ENCODE measurements around the gene DDX27. TPM values are rescaled to one million over a fixed set of nuclear protein-coding genes. Genes with fewer than 3 reads are reported as not detected.

The DDX27 gene
- total RNA-seq, 1 donor from 2014 or later = 31.2 TPM

- DNase-seq (ENCODE audit: low spot score) = no peak
- no peak for ATAC-seq
- intact Hi-C loops (cut with DNase I) = no loop called here
These were observed 18.3 kb downstream of the DDX27 start for GRCh38 chr20:49237531-49237930.

- DNase-seq (ENCODE audit: low spot score) = no peak
These were observed 26.9 kb downstream of the DDX27 start for GRCh38 chr20:49245921-49246740.

GRCh38 chr20:49247169-49247723 is 28.0 kb downstream of the DDX27 start:
- intact Hi-C loops (cut with DNase I) = no loop called here
- DNase-seq (ENCODE audit: low spot score) = no peak
- ATAC-seq = no peak

More at GRCh38 chr20:49245921-49246740, 26.9 kb downstream of the DDX27 start:
- peak; percentile 75 for ATAC-seq
- intact Hi-C loops (cut with DNase I) = no loop called here

GRCh38 chr20:49247792-49248191 is 28.6 kb downstream of the DDX27 start:
- intact Hi-C loops (cut with DNase I) = no loop called here
- no peak for DNase-seq (ENCODE audit: low spot score)
- ATAC-seq = no peak

GRCh38 chr20:49248301-49248700 is 29.1 kb downstream of the DDX27 start:
- ATAC-seq = peak; percentile 6
- intact Hi-C loops (cut with DNase I) = no loop called here
- no peak for DNase-seq (ENCODE audit: low spot score)

- DNase-seq (ENCODE audit: low spot score) (no peak), ATAC-seq (no peak)
- intact Hi-C loops (cut with DNase I) = no loop called here
These were observed 29.9 kb downstream of the DDX27 start for GRCh38 chr20:49248879-49249665.

GRCh38 chr20:49252556-49253350 is 33.5 kb downstream of the DDX27 start:
- no peak for ATAC-seq
- DNase-seq (ENCODE audit: low spot score) = no peak
- intact Hi-C loops (cut with DNase I) = no loop called here

GRCh38 chr20:49256261-49256660 is 37.0 kb downstream of the DDX27 start:
- ATAC-seq (no peak), DNase-seq (ENCODE audit: low spot score) (no peak)
- intact Hi-C loops (cut with DNase I) = no loop called here

GRCh38 chr20:49259284-49259683 is 40.1 kb downstream of the DDX27 start:
- intact Hi-C loops (cut with DNase I) = no loop called here
- DNase-seq (ENCODE audit: low spot score) (no peak), ATAC-seq (no peak)

GRCh38 chr20:49259799-49260198 is 40.6 kb downstream of the DDX27 start:
- DNase-seq (ENCODE audit: low spot score) (no peak), ATAC-seq (no peak)
- intact Hi-C loops (cut with DNase I) = no loop called here

- DNase-seq (ENCODE audit: low spot score) (no peak), ATAC-seq (no peak)
- intact Hi-C loops (cut with DNase I) = no loop called here
These were observed 41.0 kb downstream of the DDX27 start for GRCh38 chr20:49260218-49260617.

- intact Hi-C loops (cut with DNase I) = no loop called here
- no peak for ATAC-seq
These were observed 42.0 kb downstream of the DDX27 start for GRCh38 chr20:49261173-49261572.

GRCh38 chr20:49262444-49262843 is 43.2 kb downstream of the DDX27 start:
- DNase-seq (ENCODE audit: low spot score) = no peak
- intact Hi-C loops (cut with DNase I) = no loop called here
- no peak for ATAC-seq

More at GRCh38 chr20:49261173-49261572, 42.0 kb downstream of the DDX27 start:
- DNase-seq (ENCODE audit: low spot score) = no peak

GRCh38 chr20:49267327-49267726 is 48.1 kb downstream of the DDX27 start:
- ATAC-seq = no peak
- intact Hi-C loops (cut with DNase I) = no loop called here
- no peak for DNase-seq (ENCODE audit: low spot score)

- DNase-seq (ENCODE audit: low spot score) = no peak
- intact Hi-C loops (cut with DNase I) = no loop called here
- ATAC-seq = no peak
These were observed 49.6 kb downstream of the DDX27 start for GRCh38 chr20:49268600-49269365.

GRCh38 chr20:49270177-49270576 is 51.0 kb downstream of the DDX27 start:
- intact Hi-C loops (cut with DNase I) = no loop called here
- DNase-seq (ENCODE audit: low spot score) (no peak), ATAC-seq (no peak)

GRCh38 chr20:49270736-49271135 is 51.5 kb downstream of the DDX27 start:
- DNase-seq (ENCODE audit: low spot score) = no peak
- no peak for ATAC-seq
- intact Hi-C loops (cut with DNase I) = no loop called here

GRCh38 chr20:49272654-49273053 is 53.4 kb downstream of the DDX27 start:
- DNase-seq (ENCODE audit: low spot score) = no peak
- no peak for ATAC-seq
- intact Hi-C loops (cut with DNase I) = no loop called here
